Neural cell (in vitro differentiated cells): ENCODE measurements around the gene CD163L1.
"Not testable (repeated sequence)": the region's sequence is repeated elsewhere in the genome, so short reads cannot be mapped to it uniquely, and the experiment has no call there.

ENCODE experiments used
- EP300 ChIP-seq: fragments of 450-650 bp; conservative IDR thresholded peaks from 2 replicates; pipeline ENCODE4 v1.6.1; 2014; ENCODE audit warnings: antibody characterized with exemption, mild to moderate bottlenecking, moderate library complexity; ENCODE audit not compliant: poor library complexity, severe bottlenecking
- EZH2 ChIP-seq: fragments of 200-600, 300-800 bp; shearing (Covaris generic), sonication (generic); IDR thresholded peaks from 2 replicates; pipeline ENCODE4 v1.6.1; 2014; ENCODE audit warnings: antibody characterized with exemption, low read length, borderline replicate concordance, mild to moderate bottlenecking; ENCODE audit not compliant: insufficient read depth, poor library complexity, severe bottlenecking
- MXI1 ChIP-seq: fragments of 450-650 bp; conservative IDR thresholded peaks from 2 replicates; pipeline ENCODE4 v1.6.1; 2014; ENCODE audit warnings: antibody characterized with exemption, mild to moderate bottlenecking; ENCODE audit not compliant: poor library complexity, severe bottlenecking
- POLR2AphosphoS5 ChIP-seq: IDR thresholded peaks from 2 replicates; pipeline ENCODE4 v1.6.1; 2012
- SMC3 ChIP-seq: fragments of 450-650 bp; conservative IDR thresholded peaks from 2 replicates; pipeline ENCODE4 v1.6.1; 2014; ENCODE audit warnings: antibody characterized with exemption, mild to moderate bottlenecking, moderate library complexity; ENCODE audit not compliant: poor library complexity
- TAF1 ChIP-seq: IDR thresholded peaks from 2 replicates; pipeline ENCODE4 v1.6.1; 2012; ENCODE audit warnings: low read depth
- TF ChIP-seq, protein P1 (sequence below): fragments of 450-650 bp; IDR thresholded peaks from 2 replicates; pipeline ENCODE4 v1.5.1; 2014; ENCODE audit warnings: antibody characterized with exemption, mild to moderate bottlenecking, moderate library complexity; ENCODE audit not compliant: poor library complexity, severe bottlenecking
- TF ChIP-seq, protein P2 (sequence below): IDR thresholded peaks from 2 replicates; pipeline ENCODE4 v1.6.1; 2012; ENCODE audit warnings: borderline replicate concordance

DNA sequence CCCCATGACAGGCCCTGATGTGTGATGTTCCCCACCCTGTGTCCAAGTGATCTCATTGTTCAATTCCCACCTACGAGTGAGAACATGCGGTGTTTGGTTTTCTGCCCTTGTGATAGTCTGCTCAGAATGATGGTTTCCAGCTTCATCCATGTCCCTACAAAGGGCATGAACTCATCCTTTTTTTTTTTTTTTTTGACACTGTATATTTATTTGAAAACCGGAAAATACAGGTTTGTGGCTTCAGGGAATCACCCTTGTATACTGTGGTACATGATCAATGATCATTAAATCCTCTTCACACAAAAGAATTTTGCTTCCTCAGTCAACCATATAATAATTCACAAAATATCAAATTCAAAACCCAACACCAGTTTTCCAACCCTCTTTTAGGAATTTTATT, 6.5 kb downstream of the CD163L1 start:
- TF ChIP-seq, protein P1, sequence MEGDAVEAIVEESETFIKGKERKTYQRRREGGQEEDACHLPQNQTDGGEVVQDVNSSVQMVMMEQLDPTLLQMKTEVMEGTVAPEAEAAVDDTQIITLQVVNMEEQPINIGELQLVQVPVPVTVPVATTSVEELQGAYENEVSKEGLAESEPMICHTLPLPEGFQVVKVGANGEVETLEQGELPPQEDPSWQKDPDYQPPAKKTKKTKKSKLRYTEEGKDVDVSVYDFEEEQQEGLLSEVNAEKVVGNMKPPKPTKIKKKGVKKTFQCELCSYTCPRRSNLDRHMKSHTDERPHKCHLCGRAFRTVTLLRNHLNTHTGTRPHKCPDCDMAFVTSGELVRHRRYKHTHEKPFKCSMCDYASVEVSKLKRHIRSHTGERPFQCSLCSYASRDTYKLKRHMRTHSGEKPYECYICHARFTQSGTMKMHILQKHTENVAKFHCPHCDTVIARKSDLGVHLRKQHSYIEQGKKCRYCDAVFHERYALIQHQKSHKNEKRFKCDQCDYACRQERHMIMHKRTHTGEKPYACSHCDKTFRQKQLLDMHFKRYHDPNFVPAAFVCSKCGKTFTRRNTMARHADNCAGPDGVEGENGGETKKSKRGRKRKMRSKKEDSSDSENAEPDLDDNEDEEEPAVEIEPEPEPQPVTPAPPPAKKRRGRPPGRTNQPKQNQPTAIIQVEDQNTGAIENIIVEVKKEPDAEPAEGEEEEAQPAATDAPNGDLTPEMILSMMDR: not testable (repeated sequence)
- TF ChIP-seq EP300, EZH2, TAF1, POLR2AphosphoS5, SMC3, MXI1: not testable (repeated sequence)
- TF ChIP-seq, protein P2, sequence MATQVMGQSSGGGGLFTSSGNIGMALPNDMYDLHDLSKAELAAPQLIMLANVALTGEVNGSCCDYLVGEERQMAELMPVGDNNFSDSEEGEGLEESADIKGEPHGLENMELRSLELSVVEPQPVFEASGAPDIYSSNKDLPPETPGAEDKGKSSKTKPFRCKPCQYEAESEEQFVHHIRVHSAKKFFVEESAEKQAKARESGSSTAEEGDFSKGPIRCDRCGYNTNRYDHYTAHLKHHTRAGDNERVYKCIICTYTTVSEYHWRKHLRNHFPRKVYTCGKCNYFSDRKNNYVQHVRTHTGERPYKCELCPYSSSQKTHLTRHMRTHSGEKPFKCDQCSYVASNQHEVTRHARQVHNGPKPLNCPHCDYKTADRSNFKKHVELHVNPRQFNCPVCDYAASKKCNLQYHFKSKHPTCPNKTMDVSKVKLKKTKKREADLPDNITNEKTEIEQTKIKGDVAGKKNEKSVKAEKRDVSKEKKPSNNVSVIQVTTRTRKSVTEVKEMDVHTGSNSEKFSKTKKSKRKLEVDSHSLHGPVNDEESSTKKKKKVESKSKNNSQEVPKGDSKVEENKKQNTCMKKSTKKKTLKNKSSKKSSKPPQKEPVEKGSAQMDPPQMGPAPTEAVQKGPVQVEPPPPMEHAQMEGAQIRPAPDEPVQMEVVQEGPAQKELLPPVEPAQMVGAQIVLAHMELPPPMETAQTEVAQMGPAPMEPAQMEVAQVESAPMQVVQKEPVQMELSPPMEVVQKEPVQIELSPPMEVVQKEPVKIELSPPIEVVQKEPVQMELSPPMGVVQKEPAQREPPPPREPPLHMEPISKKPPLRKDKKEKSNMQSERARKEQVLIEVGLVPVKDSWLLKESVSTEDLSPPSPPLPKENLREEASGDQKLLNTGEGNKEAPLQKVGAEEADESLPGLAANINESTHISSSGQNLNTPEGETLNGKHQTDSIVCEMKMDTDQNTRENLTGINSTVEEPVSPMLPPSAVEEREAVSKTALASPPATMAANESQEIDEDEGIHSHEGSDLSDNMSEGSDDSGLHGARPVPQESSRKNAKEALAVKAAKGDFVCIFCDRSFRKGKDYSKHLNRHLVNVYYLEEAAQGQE: not testable (repeated sequence)
